ENCODE results near the gene UBQLN4.
"Not testable (repeated sequence)": the region's sequence is repeated elsewhere in the genome, so short reads cannot be mapped to it uniquely, and the experiment has no call there.

Gene UBQLN4

GRCh38 chr1:156048663-156049258 lies 4.8 kb downstream of the UBQLN4 start:
- no peak overlapping the region for H3K4me2 ChIP-seq (ENCODE audit: low read depth, low read length, poor library complexity, severe bottlenecking)
- no peak for TF ChIP-seq EZH2phosphoT487 (IDR thresholded peaks at IDR 0.05; ENCODE audit: borderline replicate concordance)
- TF ChIP-seq CTCF (conservative IDR thresholded peaks at IDR 0.05; ENCODE audit: low read length): no peak
- no peak overlapping the region for H2AFZ ChIP-seq (ENCODE audit: low read length)
- peaks cover 7% of the 10 kb centered on the region for H4K20me1 ChIP-seq (ENCODE audit: insufficient read depth, low read length, poor library complexity, severe bottlenecking)
- H3K4me3 ChIP-seq (ENCODE audit: low read length, poor library complexity, severe bottlenecking): no peak overlapping the region
- no peaks in the 10 kb centered on the region for H3F3A ChIP-seq (ENCODE audit: low read depth)
- H3K9ac ChIP-seq (ENCODE audit: low read depth, low read length, poor library complexity, severe bottlenecking): no peak overlapping the region
- peaks cover 10% of the 10 kb centered on the region; the same call in 1 of the 2 replicates for H3K36me3 ChIP-seq (ENCODE audit: insufficient read depth, low read length)
- no peaks in the 10 kb centered on the region for H3K27me3 ChIP-seq (ENCODE audit: insufficient read depth, low read length, poor library complexity, severe bottlenecking)
- H3K9me2 ChIP-seq (replicated peaks; ENCODE audit: low read depth, low read length): no peaks in the 10 kb centered on the region
- H3K4me1 ChIP-seq (ENCODE audit: insufficient read depth, low read length, poor library complexity, severe bottlenecking): peaks cover 7% of the 10 kb centered on the region
- H3K79me2 ChIP-seq (ENCODE audit: insufficient read depth, low read length): peaks cover 24% of the 10 kb centered on the region
- no peaks in the 10 kb centered on the region for H3K9me3 ChIP-seq (ENCODE audit: insufficient read depth, low read depth, low read length)

- Histone ChIP-seq H3K9ac (ENCODE audit: low read depth, low read length, poor library complexity, severe bottlenecking) (no peak overlapping the region), H4K20me1 (ENCODE audit: insufficient read depth, low read length, poor library complexity, severe bottlenecking) (no peaks in the 10 kb centered on the region), H3K4me3 (ENCODE audit: low read length, poor library complexity, severe bottlenecking) (no peak overlapping the region), H3K79me2 (ENCODE audit: insufficient read depth, low read length) (no peaks in the 10 kb centered on the region), H3K4me2 (ENCODE audit: low read depth, low read length, poor library complexity, severe bottlenecking) (no peak overlapping the region), H3K9me2 (replicated peaks; ENCODE audit: low read depth, low read length) (no peaks in the 10 kb centered on the region), H2AFZ (ENCODE audit: low read length) (no peak overlapping the region), H3K27me3 (ENCODE audit: insufficient read depth, low read length, poor library complexity, severe bottlenecking) (no peaks in the 10 kb centered on the region), H3K9me3 (ENCODE audit: insufficient read depth, low read depth, low read length) (no peaks in the 10 kb centered on the region), H3K4me1 (ENCODE audit: insufficient read depth, low read length, poor library complexity, severe bottlenecking) (no peaks in the 10 kb centered on the region), H3F3A (ENCODE audit: low read depth) (no peaks in the 10 kb centered on the region), H3K36me3 (ENCODE audit: insufficient read depth, low read length) (peaks cover 35% of the 10 kb centered on the region; the same call in 1 of the 2 replicates)
- no peak for TF ChIP-seq EZH2phosphoT487 (IDR thresholded peaks at IDR 0.05; ENCODE audit: borderline replicate concordance)
- no peak for TF ChIP-seq CTCF (conservative IDR thresholded peaks at IDR 0.05; ENCODE audit: low read length)
Observed at GRCh38 chr1:156045076-156045475, 8.5 kb downstream of the UBQLN4 start.

- Histone ChIP-seq H3K9me3 (ENCODE audit: insufficient read depth, low read depth, low read length) (no peaks in the 10 kb centered on the region), H3K4me1 (ENCODE audit: insufficient read depth, low read length, poor library complexity, severe bottlenecking) (no peaks in the 10 kb centered on the region), H3K4me2 (ENCODE audit: low read depth, low read length, poor library complexity, severe bottlenecking) (no peak overlapping the region), H3K9ac (ENCODE audit: low read depth, low read length, poor library complexity, severe bottlenecking) (no peak overlapping the region), H3K27me3 (ENCODE audit: insufficient read depth, low read length, poor library complexity, severe bottlenecking) (no peaks in the 10 kb centered on the region), H2AFZ (ENCODE audit: low read length) (no peak overlapping the region), H4K20me1 (ENCODE audit: insufficient read depth, low read length, poor library complexity, severe bottlenecking) (no peaks in the 10 kb centered on the region), H3K79me2 (ENCODE audit: insufficient read depth, low read length) (no peaks in the 10 kb centered on the region), H3K36me3 (ENCODE audit: insufficient read depth, low read length) (peaks cover 30% of the 10 kb centered on the region; the same call in 1 of the 2 replicates), H3K4me3 (ENCODE audit: low read length, poor library complexity, severe bottlenecking) (no peak overlapping the region), H3F3A (ENCODE audit: low read depth) (no peaks in the 10 kb centered on the region), H3K9me2 (replicated peaks; ENCODE audit: low read depth, low read length) (no peaks in the 10 kb centered on the region)
- TF ChIP-seq CTCF (conservative IDR thresholded peaks at IDR 0.05; ENCODE audit: low read length) (no peak), EZH2phosphoT487 (IDR thresholded peaks at IDR 0.05; ENCODE audit: borderline replicate concordance) (no peak)
Observed at GRCh38 chr1:156042828-156043227, 10.8 kb downstream of the UBQLN4 start.

- not testable (repeated sequence) for H4K20me1 ChIP-seq (ENCODE audit: insufficient read depth, low read length, poor library complexity, severe bottlenecking); H3K4me3 ChIP-seq (ENCODE audit: low read length, poor library complexity, severe bottlenecking); H3K9me2 ChIP-seq (replicated peaks; ENCODE audit: low read depth, low read length); H3K9me3 ChIP-seq (ENCODE audit: insufficient read depth, low read depth, low read length); H3F3A ChIP-seq (ENCODE audit: low read depth); H2AFZ ChIP-seq (ENCODE audit: low read length); H3K4me1 ChIP-seq (ENCODE audit: insufficient read depth, low read length, poor library complexity, severe bottlenecking); H3K27me3 ChIP-seq (ENCODE audit: insufficient read depth, low read length, poor library complexity, severe bottlenecking); H3K36me3 ChIP-seq (ENCODE audit: insufficient read depth, low read length); H3K9ac ChIP-seq (ENCODE audit: low read depth, low read length, poor library complexity, severe bottlenecking); H3K79me2 ChIP-seq (ENCODE audit: insufficient read depth, low read length); H3K4me2 ChIP-seq (ENCODE audit: low read depth, low read length, poor library complexity, severe bottlenecking)
Observed at GRCh38 chr1:156034991-156035390, 18.6 kb downstream of the UBQLN4 start.
